Upper lobe of left lung (tissue), 4 donors: ENCODE data around the gene ADAMTS19.

Experiments
- CTCF ChIP-seq, 6 experiments: fragments of 450-650 bp in 4 of 6; fragments of 200-600 bp in 2 of 6; sonication (generic) in 2 of 6; IDR thresholded peaks; one replicate each; pipeline ENCODE4 v1.5.1; 2016 to 2019; ENCODE audit warnings: antibody characterized with exemption in 6 of 6
- POLR2A ChIP-seq, 4 donors: fragments of 450-650 bp; IDR thresholded peaks; one replicate each; pipeline ENCODE4 v1.5.1; 2016 to 2017; ENCODE audit warnings: antibody characterized with exemption in 4 of 4, mild to moderate bottlenecking in 2 of 4

GRCh38 chr5:129687941-129688340 is 227.8 kb downstream of the ADAMTS19 start:
- no peak for TF ChIP-seq CTCF (IDR thresholded peaks at IDR 0.05)
- TF ChIP-seq POLR2A (IDR thresholded peaks at IDR 0.05): no peak
